ENCODE data around the gene OSBPL6.
A peak's percentile ranks its signal among the peaks of the same experiment; 100 is the strongest.

The OSBPL6 gene

GRCh38 chr2:178365116-178365515, 170.8 kb downstream of the OSBPL6 start:
- DNase-seq = no peak
- in situ Hi-C loops (cut with HindIII; ENCODE audit: low pct_ligation_motif_present, low pct_unique_long_range_greater_than_20kb, low sequenced_read_pairs) = no loop called here

DNA sequence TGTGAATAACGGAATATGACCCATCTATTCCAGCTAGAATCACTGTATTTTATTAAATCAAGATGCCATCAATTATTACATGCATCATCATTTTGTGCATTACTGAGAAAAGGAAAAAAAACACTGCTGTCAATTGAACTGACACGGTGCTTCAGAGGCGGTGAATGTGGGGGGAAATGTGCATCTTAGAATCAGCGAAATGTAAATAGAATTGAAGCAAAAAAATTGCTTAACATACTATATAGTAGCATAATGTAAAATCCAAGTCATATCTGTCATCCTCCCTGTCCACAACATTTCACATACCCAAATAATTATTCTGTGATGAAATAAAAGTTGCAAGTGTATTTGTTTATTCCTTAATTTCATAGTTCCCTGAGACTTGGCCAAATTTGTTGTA, 172.1 kb downstream of the OSBPL6 start:
- in situ Hi-C loops (cut with HindIII; ENCODE audit: low pct_ligation_motif_present, low pct_unique_long_range_greater_than_20kb, low sequenced_read_pairs) = no loop called here

DNA sequence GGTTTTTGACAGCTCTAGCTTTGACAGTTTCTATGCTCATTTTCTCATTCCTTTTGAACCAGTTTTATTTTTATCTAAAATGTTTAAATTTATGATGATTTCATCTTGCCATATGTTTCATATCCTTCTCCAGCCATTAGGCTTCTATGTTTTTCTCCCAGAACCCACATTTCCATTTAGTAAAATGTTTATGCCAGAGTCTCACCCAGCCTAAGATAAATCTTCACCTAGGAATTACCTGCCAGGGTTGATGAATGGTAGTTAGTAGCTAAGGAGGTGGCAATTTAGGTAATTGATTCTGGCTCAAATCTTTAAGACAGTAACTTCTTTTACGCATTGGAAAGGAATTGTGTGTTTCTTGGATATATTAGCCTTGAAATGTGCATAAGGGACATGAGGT, 173.0 kb downstream of the OSBPL6 start:
- in situ Hi-C loops (cut with HindIII; ENCODE audit: low pct_ligation_motif_present, low pct_unique_long_range_greater_than_20kb, low sequenced_read_pairs) = no loop called here

More for the DNA sequence above, 172.1 kb downstream of the OSBPL6 start:
- DNase-seq = no peak

DNA sequence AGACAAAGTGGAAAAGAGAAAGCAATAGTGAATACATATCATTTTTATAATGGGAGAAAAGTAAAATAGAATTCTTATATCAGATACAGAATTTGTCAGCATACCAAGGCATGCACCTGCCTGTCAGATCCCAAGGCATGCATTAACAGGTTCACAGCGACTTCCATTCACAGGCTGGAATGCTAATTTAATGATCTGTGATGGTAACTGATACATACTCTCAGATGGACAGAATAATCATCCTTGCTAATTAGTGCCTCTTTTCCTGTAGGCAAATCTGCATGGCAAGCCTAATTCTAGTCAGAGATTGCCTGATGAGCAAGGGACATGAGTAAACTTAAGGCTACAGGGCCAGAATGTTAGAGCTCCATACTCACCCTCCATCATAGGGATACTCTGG, 180.6 kb downstream of the OSBPL6 start:
- DNase-seq = no peak
- in situ Hi-C loops (cut with HindIII; ENCODE audit: low pct_ligation_motif_present, low pct_unique_long_range_greater_than_20kb, low sequenced_read_pairs) = no loop called here

More for the DNA sequence above, 173.0 kb downstream of the OSBPL6 start:
- DNase-seq = no peak

- no peak for DNase-seq
- in situ Hi-C loops (cut with HindIII; ENCODE audit: low pct_ligation_motif_present, low pct_unique_long_range_greater_than_20kb, low sequenced_read_pairs) = no loop called here
Observed at GRCh38 chr2:178377046-178377445, 182.7 kb downstream of the OSBPL6 start.

DNA sequence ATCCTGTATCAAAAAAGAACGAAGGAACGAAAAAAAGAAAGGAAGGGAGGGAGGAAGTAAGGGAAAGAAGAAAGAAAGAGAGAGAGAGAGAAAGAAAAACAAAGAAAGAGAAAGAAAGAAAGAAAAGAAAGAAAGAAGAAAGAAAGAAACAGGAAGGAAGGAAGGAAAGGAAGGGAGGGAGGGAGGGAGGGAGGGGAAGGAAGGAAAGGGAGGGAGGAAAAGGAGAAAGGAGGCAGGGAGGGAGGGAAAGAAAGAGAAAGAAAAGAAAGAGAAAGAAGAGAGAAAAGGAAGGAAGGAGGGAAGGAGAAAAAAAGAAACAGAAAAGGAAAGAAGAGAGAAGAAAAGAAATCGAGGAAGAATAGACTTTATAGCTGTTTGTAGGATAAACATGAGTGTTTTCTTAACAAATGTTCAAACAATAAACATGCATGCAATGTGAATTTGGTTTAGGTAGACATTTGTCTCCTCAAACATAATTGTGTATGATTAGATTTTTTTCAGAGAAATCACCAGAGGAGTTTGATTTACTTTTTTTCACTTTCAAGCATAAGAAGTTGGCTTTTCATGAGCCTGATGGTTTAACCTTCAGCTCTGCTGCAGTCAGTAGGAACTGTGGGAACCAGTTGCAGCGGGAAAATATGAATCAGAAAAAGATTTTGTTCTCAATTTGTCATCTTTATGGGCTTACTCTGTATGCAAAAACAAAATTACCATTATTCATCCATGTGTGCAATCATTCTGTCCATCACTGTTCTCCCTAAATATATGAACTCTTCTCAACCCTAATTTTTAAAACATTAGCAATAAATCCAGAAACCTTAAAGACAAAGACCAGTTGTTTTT, 185.1 kb downstream of the OSBPL6 start:
- no peak for DNase-seq
- in situ Hi-C loops (cut with HindIII; ENCODE audit: low pct_ligation_motif_present, low pct_unique_long_range_greater_than_20kb, low sequenced_read_pairs) = no loop called here

DNA sequence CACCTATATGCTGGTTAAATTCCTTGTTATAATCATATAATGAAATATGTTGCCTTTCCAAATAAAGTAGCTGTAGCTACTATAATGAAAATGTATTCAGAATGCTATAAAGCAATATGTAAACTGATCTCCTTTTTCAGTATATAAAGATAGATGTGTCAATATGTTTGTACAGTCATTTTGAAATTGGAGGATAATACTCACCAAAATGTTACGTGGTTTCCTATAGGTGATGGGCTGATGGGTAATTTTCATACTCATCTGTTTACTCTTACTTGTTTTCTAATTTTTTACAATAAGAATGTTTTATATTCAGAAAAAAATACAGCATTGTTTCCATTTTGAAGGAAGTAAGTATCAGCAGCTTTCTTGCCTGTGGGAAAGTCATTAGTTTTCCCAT, 186.5 kb downstream of the OSBPL6 start:
- in situ Hi-C loops (cut with HindIII; ENCODE audit: low pct_ligation_motif_present, low pct_unique_long_range_greater_than_20kb, low sequenced_read_pairs) = no loop called here

GRCh38 chr2:178383718-178384117, 189.4 kb downstream of the OSBPL6 start:
- in situ Hi-C loops (cut with HindIII; ENCODE audit: low pct_ligation_motif_present, low pct_unique_long_range_greater_than_20kb, low sequenced_read_pairs) = no loop called here
- no peak for DNase-seq

More for the DNA sequence above, 186.5 kb downstream of the OSBPL6 start:
- DNase-seq = no peak

DNA sequence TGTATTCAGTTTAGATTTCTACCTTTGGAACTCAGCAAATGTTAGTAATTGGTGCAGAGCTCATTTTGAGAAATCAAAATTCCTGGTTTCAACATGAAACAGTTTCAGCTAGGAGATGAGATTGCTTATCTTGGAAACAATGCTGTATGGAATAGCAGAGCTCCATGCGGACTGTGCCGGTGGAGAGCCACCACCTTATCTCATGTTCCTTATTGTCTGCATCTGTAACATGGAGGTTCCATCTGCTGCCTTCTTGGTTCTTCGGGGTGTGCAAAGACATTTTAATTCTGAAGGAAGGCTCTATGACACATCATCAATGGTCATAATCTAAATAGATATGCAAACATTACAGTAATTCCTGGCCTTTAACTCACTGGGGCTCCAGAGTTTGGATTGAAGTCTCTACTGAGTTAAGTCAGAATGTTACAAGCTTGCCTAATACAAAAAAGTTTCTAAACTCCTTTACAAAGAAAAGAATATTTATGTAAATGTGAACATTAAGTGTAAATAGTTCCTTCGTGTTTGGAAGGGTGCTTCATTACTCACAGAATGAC, 191.4 kb downstream of the OSBPL6 start:
- no peak for DNase-seq
- in situ Hi-C loops (cut with HindIII; ENCODE audit: low pct_ligation_motif_present, low pct_unique_long_range_greater_than_20kb, low sequenced_read_pairs) = no loop called here

DNA sequence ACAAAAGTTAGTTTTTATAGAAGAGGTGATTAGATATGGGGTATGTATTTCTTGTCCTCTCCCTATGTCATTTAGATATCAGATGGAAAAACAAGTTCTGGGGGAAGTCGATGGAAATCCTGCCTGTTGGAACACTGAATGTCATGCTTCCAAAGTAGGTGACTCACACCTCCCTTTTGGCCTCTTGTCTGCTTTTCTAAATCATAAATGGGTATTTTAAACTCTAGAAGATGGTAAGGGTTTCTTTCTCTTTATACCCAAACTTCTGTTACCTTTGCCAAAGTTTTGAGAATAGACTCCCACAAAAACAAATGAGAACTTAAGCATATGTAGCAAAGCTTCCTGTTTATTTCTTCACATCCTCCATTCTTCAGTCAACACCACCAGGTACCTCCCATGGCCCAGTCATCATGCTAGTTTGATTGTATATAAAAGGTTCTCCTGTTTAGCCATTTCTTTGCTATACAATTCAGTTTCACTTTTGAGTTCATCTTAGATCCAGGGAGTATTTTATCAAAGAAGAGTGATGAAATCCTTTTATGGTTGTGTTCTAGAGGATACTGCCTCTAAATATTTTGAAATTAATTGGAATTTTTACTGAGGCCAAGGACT, 192.8 kb downstream of the OSBPL6 start:
- in situ Hi-C loops (cut with HindIII; ENCODE audit: low pct_ligation_motif_present, low pct_unique_long_range_greater_than_20kb, low sequenced_read_pairs) = no loop called here
- DNase-seq = no peak

DNA sequence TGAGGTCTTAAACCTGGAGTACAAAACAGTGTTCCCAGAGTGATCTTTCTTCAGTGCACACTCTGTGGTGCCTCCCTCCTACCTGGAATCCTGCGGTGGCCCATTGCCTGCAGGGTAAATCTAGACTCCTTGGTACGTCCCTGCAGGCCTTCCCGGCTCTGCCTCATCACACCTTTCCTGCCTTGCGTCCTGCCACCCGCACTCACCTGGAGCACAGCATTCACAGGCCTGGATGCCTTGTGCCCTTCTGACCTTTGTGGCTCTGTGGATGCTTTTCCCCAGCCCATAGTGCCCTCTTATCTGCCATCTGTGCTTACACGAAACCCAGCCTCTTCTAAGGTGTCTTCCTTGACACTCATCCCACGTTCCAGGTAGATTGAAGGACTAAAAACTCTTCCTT, 194.0 kb downstream of the OSBPL6 start:
- DNase-seq = no peak
- in situ Hi-C loops (cut with HindIII; ENCODE audit: low pct_ligation_motif_present, low pct_unique_long_range_greater_than_20kb, low sequenced_read_pairs) = no loop called here

- DNase-seq = no peak
- in situ Hi-C loops (cut with HindIII; ENCODE audit: low pct_ligation_motif_present, low pct_unique_long_range_greater_than_20kb, low sequenced_read_pairs) = no loop called here
Observed at GRCh38 chr2:178391701-178392100, 197.4 kb downstream of the OSBPL6 start.

DNA sequence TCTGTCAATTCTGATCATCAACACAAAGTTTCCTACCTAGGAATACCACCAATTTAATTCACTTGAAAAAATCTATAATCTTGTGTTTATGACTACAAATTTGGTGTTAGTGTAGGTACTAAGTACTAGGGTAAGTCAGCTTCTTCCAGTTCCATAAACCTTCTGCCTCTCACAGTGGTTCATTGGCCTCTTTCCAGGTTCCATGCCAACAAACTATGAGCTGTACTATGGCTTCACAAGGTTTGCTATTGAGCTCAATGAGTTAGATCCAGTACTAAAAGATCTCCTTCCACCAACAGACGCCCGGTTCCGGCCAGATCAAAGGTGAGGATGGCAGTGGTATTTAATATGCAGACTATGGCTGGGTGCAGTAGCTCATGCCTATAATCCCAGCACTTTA, 197.9 kb downstream of the OSBPL6 start:
- in situ Hi-C loops (cut with HindIII; ENCODE audit: low pct_ligation_motif_present, low pct_unique_long_range_greater_than_20kb, low sequenced_read_pairs) = no loop called here
- DNase-seq = no peak

GRCh38 chr2:178394859-178395258, 200.5 kb downstream of the OSBPL6 start:
- no peak for DNase-seq
- in situ Hi-C loops (cut with HindIII; ENCODE audit: low pct_ligation_motif_present, low pct_unique_long_range_greater_than_20kb, low sequenced_read_pairs) = no loop called here

DNA sequence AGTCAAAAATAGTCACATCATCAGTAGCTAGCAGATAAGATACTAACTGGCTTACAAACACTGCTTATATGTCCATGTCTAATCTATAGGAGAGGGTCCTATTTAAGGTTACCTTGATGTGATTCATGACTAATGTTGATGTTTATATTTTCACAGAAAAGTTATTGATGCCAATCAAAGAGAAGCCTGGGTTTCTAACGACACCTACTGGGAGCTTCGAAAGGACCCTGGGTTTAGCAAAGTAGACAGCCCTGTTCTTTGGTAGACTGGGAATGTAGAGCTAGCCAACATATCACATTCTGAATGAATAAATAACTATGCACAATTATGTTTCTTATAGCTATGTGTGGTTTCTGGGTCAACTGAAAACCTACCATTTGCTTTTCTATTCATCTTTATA, 201.0 kb downstream of the OSBPL6 start:
- in situ Hi-C loops (cut with HindIII; ENCODE audit: low pct_ligation_motif_present, low pct_unique_long_range_greater_than_20kb, low sequenced_read_pairs) = no loop called here
- no peak for DNase-seq

DNA sequence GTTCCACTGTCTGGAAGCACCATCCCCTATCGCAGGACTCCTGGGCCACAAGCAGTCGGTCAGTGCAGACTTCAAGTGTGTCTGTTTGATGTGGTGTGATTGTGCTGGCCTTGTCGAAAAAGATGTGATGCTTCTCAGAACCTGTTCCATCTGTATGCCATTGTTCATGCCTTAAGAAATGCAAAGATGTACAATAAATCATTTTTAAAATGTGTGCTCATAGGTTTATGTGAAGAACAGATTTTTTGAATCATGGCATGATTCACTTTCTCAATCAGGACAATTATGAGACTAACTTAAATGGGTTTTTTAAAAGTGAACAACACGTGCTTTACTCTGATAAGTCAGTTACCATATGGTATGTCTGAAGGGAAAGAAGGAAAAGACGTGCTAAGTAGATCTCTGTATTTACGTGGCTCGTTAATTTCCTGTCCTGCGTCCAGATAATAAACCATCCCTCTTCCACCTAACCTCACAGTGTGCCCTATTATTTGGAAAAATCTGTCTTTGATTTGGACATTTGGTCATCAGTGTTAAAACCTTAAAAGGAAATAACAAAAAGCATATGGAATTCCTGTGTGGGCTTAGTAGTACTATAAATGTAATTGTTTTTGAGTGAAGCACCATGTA, 201.7 kb downstream of the OSBPL6 start:
- DNase-seq = no peak
- in situ Hi-C loops (cut with HindIII; ENCODE audit: low pct_ligation_motif_present, low pct_unique_long_range_greater_than_20kb, low sequenced_read_pairs) = no loop called here

DNA sequence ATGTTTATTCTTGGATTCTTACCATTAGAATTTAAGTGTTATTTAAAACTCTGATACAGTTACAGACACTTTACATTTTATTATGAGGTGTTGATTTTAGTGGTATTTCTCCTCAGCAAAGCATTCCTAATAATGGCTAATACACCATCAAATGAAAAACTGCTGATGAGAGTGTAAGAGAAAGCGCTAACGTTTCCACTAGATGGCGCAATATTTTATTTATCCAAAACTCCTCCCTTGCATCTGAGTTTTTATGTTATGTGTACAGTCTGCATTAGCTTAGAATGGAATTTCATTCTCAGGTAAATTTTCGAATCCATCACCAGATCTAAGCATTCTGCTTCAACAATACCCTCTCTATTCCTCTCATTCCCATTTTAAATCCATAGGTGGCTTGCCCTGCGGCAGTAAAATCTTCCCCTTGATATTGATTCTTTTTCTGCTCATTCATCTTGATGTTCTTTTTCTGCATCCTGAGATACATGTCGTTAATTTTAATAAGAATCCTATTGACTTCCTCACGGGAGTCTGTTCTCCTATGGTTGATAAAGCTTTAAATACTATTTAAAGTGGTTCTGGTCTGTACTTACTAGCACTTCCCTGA, 202.8 kb downstream of the OSBPL6 start:
- DNase-seq = peak; percentile 63
- in situ Hi-C loops (cut with HindIII; ENCODE audit: low pct_ligation_motif_present, low pct_unique_long_range_greater_than_20kb, low sequenced_read_pairs) = no loop called here

GRCh38 chr2:178401994-178402437, 207.7 kb downstream of the OSBPL6 start:
- in situ Hi-C loops (cut with HindIII; ENCODE audit: low pct_ligation_motif_present, low pct_unique_long_range_greater_than_20kb, low sequenced_read_pairs) = loop anchor here (25.0 kb wide), 1 partner anchor 265 kb away; no protein-coding TSS in a partner anchor

More at GRCh38 chr2:178401994-178402437, 207.7 kb downstream of the OSBPL6 start:
- DNase-seq = no peak

Data from ACHN (cell line).